Stimulated activated CD4-positive, alpha-beta T cell treated with anti-CD3 and anti-CD28 coated beads, Interleukin-4, amount 100 ng/mL, for 4 hours (primary cell): Measurements from ENCODE around the gene KRTAP5-8.
"Not testable (repeated sequence)": the region's sequence is repeated elsewhere in the genome, so short reads cannot be mapped to it uniquely, and the experiment has no call there.

ENCODE experiments used
- DNase-seq, 2 experiments: peaks; one replicate each; pipeline ENCODE4 v3.0.0-alpha.2; 2020

KRTAP5-8 gene, protein sequence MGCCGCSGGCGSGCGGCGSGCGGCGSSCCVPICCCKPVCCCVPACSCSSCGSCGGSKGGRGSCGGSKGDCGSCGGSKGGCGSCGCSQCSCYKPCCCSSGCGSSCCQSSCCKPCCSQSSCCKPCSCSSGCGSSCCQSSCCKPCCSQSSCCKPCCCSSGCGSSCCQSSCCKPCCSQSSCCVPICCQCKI

DNA sequence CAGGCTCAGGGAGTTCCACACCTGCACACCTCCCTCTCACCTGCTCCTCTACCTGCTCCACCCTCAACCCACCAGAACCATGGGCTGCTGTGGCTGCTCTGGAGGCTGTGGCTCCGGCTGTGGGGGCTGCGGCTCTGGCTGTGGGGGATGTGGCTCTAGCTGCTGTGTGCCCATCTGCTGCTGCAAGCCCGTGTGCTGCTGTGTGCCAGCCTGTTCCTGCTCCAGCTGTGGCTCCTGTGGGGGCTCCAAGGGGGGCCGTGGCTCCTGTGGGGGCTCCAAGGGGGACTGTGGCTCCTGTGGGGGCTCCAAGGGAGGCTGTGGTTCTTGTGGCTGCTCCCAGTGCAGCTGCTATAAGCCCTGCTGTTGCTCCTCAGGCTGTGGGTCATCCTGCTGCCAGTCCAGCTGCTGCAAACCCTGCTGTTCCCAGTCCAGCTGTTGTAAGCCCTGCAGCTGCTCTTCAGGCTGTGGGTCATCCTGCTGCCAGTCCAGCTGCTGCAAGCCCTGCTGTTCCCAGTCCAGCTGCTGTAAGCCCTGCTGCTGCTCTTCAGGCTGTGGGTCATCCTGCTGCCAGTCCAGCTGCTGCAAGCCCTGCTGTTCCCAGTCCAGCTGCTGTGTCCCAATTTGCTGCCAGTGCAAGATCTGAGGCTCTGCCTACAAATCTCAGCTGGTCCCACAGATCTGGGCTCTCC lies at the start of gene KRTAP5-8:
Gene KRTAP5-8 (plus strand): TSS at position 49 of the 689 bp plus-strand sequence. CDS start 31 bp downstream, at position 80.
- DNase-seq = not testable (repeated sequence)

- no peak for DNase-seq
Observed at GRCh38 chr11:71488681-71489270, 49.0 kb upstream of the KRTAP5-8 start.

DNA sequence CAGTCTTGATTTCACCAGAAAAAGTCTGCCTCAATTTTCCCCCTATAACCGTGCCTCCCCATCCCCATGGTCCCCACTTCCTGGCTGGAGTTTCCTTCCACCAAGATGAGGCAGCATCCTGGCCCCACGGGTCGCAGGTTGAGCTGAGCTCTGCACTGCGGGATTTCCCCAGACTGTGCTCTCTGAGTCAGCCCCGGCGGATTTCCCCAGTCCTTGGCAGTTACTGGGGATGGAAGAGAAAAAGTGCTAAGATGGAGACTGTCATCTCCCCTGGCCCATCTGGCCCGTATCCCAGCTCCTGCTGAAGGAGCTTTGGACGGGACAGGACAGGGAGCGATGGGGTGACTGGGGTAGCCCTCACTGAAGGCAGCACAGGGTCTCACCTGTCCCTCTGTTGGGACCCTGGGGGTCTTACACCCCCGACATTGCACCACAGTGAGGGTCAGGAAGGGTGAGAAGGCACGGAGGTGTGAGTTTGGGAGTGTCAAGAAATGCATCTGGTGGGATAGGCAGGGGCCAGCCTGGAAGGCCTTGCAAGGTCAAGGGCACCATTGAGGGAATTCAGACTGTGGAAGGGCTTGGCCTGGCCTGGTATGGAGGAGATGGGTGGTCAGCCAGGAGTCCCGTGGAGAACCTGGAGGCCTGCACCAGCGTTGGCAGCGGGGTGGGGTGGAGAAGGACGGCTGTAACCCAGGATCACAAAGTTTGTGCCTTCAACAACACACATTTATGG lies 48.3 kb upstream of the KRTAP5-8 start:
- peak; percentile 11 to 53 for DNase-seq

- DNase-seq = no peak
Observed at GRCh38 chr11:71490044-71490730, 47.6 kb upstream of the KRTAP5-8 start.

- no peak for DNase-seq
Observed at GRCh38 chr11:71490731-71491390, 47.0 kb upstream of the KRTAP5-8 start.

- no peak for DNase-seq
Observed at GRCh38 chr11:71491531-71491930, 46.3 kb upstream of the KRTAP5-8 start.

DNA sequence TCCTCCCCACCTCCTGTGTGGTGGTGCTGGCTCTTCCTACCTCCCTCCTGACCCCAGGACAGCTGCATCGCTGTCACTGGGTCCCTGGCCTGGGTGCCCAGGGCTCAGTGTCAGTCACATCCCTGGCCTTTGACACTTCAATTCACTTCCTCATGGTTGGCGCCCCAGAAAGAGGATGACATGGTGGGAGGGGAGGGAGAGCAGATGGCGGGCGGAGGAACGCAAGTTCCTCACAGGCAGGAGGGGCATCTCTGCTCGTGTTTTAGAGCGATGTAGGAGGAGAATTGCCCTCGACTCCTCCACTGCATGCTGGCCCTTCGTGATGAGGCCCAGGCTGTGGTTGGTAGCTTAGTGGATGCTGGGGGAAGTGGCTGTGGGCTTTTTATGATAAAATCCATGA lies 45.9 kb upstream of the KRTAP5-8 start:
- DNase-seq = no peak

DNA sequence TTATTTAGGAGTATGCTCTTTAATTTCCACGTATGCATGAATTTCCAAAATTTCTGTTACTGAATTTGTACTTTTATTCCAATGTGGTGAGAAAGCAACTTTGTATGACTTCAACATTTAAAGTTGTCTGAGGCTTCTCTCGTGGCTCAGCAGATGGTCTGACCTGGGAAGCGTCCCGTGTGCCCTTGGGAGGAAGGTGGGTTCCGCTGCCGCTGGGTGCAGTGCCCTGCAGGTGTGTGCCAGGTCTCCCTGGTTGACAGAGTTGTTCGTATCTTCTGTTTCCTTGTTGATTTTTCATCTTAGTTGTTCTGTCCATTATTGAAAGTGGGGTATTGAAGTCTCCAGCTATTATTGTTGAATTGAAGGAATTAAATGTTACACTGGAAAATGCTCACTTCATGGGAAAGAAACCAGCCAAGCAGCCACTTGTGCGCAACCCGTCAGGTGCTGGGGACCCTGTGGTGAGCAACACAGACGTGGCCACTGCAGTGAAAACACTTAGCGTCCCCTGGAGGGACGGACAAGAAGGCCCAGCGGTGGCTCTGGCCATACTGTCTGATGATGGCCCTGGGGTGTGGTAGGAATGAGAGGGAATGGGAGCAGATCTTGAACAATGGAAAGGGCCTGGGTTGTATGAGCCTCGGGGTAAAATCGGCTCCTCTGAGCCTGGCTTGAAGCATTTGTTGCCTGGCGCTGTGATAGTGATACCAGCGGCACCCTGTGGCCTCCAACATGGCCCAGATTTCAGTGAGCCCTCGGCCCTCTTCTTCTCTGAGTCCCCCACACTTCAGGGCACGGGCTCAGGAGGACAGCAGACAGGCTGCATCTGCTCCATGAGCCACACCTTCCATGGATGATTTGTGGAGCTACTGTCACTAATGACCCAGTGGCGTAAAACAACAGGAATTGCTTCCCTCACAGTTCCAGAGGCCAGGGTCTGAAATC lies 42.3 kb upstream of the KRTAP5-8 start:
- no peak for DNase-seq

GRCh38 chr11:71496421-71496820 lies 41.4 kb upstream of the KRTAP5-8 start:
- DNase-seq = no peak

DNA sequence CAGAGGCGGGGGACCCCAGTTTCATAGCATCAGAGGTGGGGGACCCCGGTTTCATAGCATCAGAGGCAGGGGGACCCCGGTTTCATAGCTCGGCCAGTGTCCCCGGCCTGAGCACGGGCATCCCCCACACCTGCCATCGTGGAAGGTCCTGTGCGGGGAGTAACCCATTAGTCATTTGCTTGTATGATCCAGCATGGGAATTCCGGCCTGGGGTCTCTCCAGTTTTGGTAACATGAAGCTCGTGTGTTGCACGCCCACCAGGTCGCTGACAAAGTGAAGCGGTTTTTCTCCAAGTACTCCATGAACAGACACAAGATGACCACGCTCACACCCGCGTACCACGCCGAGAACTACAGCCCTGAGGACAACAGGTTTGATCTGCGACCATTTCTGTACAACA lies 39.7 kb upstream of the KRTAP5-8 start:
- no peak for DNase-seq

GRCh38 chr11:71499125-71499524 lies 38.7 kb upstream of the KRTAP5-8 start:
- DNase-seq = no peak

GRCh38 chr11:71499546-71499945 lies 38.3 kb upstream of the KRTAP5-8 start:
- no peak for DNase-seq

- DNase-seq = no peak
Observed at GRCh38 chr11:71500601-71501021, 37.2 kb upstream of the KRTAP5-8 start.

- DNase-seq = no peak
Observed at GRCh38 chr11:71501071-71501985, 36.5 kb upstream of the KRTAP5-8 start.

DNA sequence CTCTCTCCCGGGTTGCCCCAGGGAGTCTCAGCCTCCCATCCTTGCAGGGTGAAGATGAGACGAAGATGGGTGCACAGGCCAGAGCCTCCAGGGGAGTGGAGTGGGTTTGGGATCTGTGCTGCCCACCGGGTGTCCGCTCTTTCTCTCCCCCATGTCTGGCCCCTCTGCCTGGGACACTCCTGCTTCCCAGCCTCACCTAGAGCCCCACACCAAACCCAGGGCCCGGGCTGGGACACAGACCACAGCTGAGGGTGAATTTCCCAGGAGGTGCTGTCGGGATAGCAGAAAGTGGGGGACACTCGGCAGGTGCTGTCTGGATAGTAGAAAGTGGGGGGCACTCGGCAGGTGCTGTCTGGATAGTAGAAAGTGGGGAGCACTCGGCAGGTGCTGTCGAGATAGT lies 35.8 kb upstream of the KRTAP5-8 start:
- DNase-seq = no peak

DNA sequence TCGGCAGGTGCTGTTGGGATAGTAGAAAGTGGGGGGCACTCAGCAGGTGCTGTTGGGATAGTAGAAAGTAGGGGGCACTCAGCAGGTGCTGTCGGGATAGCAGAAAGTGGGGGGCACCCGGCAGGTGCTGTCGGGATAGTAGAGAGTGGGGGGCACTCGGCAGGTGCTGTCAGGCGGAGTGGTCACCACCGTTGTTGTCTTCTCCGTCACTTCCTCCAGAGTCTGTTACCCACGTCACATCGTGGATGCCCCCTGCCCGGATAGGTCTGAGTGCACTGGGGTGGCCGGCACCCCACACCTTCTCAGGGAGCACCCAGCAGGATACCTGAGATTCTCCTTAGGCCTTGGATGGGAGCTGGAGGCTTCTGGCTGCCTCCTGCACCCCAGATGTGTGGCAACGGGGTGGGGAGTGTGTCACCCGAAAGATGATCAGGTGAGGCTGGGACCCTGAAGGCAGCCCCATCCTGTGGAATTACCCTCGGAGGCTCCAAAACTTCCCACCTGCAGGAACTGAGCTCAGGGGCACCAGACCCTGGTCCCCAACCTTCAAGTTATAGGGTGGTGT lies 34.9 kb upstream of the KRTAP5-8 start:
- DNase-seq = no peak

DNA sequence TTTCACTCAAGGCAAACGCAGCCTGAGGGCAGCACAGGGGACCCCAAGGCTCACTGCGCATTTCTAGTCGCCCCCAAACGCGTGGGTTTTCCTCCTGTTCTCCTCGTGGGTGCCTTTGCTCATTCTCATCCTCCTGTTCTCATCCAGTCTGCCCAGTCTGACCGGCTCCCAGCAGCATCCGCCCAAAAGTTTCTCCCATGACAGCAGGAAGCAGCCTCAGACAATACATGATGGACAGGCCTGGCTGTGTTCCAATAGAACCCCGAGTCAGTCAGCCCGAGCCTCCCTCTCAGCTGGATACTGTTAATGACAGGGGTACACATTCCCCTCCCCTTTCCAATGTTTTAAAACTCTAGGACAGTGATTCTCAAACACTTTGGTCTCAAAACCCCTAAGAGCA lies 33.3 kb upstream of the KRTAP5-8 start:
- no peak for DNase-seq

DNA sequence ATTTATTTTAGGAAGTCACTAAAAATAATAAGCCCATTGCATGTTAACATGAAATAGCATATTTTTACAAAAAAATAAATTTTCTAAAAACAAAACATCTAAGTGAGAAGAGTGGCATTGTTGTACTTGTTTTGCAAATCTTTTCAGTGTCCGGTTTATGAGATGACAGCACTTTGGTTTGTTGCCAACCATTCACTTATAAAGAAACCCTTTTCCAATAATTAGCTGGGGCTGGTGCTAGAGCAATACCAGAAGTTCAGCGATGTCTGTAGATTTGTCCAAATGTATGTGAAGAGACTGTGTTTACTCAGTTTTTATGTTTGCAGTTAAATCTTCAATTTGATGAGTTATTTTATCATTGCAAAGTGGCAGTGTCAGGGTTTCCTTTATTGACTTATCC lies 32.8 kb upstream of the KRTAP5-8 start:
- no peak for DNase-seq

DNA sequence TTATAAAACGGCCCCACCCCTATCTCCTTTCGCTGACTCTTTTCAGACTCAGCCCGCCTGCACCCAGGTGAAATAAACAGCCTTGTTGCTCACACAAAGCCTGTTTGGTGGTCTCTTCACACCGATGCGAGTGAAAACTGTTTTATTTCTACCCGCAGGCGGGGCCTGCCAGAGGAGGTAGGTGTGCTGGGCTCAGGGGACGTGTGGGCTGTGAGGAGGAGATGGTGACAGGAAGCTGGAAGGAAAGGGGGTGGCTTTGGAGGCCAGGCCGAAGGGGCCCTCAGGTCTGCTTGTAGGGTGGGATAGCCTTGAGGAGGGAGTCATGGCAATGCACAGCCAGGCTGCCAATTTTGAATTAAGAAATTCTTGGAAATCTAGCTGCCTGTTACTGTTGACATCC lies 32.0 kb upstream of the KRTAP5-8 start:
- no peak for DNase-seq

GRCh38 chr11:71507102-71507501 lies 30.7 kb upstream of the KRTAP5-8 start:
- DNase-seq = no peak
